Fibroblast of lung (primary cell): ENCODE data around the gene ANKRD62. TPM values are rescaled to one million over a fixed set of nuclear protein-coding genes. Genes with fewer than 3 reads are reported as not detected.
"Not testable (repeated sequence)": the region's sequence is repeated elsewhere in the genome, so short reads cannot be mapped to it uniquely, and the experiment has no call there.

Experiments
- DNase-seq, 2 donors: peaks; one replicate each; pipeline versions ENCODE4 v3.0.0 to v3.0.0-alpha.2; 2010; ENCODE audit warnings: low read depth in 2 of 2
- H2AFZ ChIP-seq: 2 replicates; pipeline ENCODE4 v1.5.1; 2012; ENCODE audit warnings: low read length, control low read depth, inconsistent platforms
- H3K27ac ChIP-seq: 2 replicates; pipeline ENCODE4 v1.5.1; 2011; ENCODE audit warnings: low read length, control low read depth; ENCODE audit not compliant: insufficient read depth
- H3K27me3 ChIP-seq: 2 replicates; pipeline ENCODE4 v1.5.1; 2011; ENCODE audit warnings: mild to moderate bottlenecking, low read length; ENCODE audit not compliant: control insufficient read depth, insufficient read depth
- H3K36me3 ChIP-seq: 2 replicates; pipeline ENCODE4 v1.5.1; 2011; ENCODE audit warnings: low read length; ENCODE audit not compliant: control insufficient read depth, insufficient read depth
- H3K4me1 ChIP-seq: 2 replicates; pipeline ENCODE4 v1.5.1; 2011; ENCODE audit warnings: low read length; ENCODE audit not compliant: control insufficient read depth, insufficient read depth; ENCODE audit errors: extremely low read depth
- H3K4me2 ChIP-seq: 2 replicates; pipeline ENCODE4 v1.5.1; 2011; ENCODE audit warnings: low read length, control low read depth; ENCODE audit not compliant: insufficient read depth; ENCODE audit errors: extremely low read depth
- H3K4me3 ChIP-seq, 4 experiments: fragments of 200-600 bp in 1 of 4; sonication (generic) in 1 of 4; replicated peaks in 1 of 4; 2 replicates each; pipeline ENCODE4 v1.5.1; 2011 to 2016; ENCODE audit warnings: low read length in 4 of 4, low read depth in 3 of 4, mild to moderate bottlenecking in 3 of 4, control low read depth in 2 of 4, inconsistent platforms in 1 of 4, mixed read lengths in 1 of 4; ENCODE audit not compliant: insufficient read depth in 1 of 4; ENCODE audit errors: control extremely low read depth in 1 of 4
- H3K79me2 ChIP-seq: 2 replicates; pipeline ENCODE4 v1.5.1; 2012; ENCODE audit warnings: mild to moderate bottlenecking, low read length, inconsistent platforms; ENCODE audit not compliant: control insufficient read depth, insufficient read depth
- H3K9ac ChIP-seq: 2 replicates; pipeline ENCODE4 v1.5.1; 2011; ENCODE audit warnings: mild to moderate bottlenecking, low read length, control low read depth; ENCODE audit not compliant: insufficient read depth
- H3K9me3 ChIP-seq: 2 replicates; pipeline ENCODE4 v1.5.1; 2012; ENCODE audit warnings: low read depth, low read length; ENCODE audit not compliant: control insufficient read depth, insufficient read depth
- H4K20me1 ChIP-seq: 2 replicates; pipeline ENCODE4 v1.5.1; 2011; ENCODE audit warnings: low read length; ENCODE audit not compliant: control insufficient read depth, insufficient read depth; ENCODE audit errors: extremely low read depth
- CTCF ChIP-seq, 2 donors: IDR thresholded peaks in 1 of 2; conservative IDR thresholded peaks in 1 of 2; 1 replicate in 1 of 2; 2 replicates in 1 of 2; pipeline ENCODE4 v1.5.1; 2011 to 2012; ENCODE audit warnings: low read length in 2 of 2, control low read depth in 1 of 2, inconsistent platforms in 1 of 2, low read depth in 1 of 2, mild to moderate bottlenecking in 1 of 2
- EZH2 ChIP-seq: IDR thresholded peaks from 2 replicates; pipeline ENCODE4 v1.5.1; 2012; ENCODE audit warnings: low read length, control low read depth, mild to moderate bottlenecking; ENCODE audit errors: missing control alignments
- polyA plus RNA-seq, 2 donors: library from polyadenylated mRNA; depleted of rRNA in 1 of 2; stranded (reverse) in 1 of 2; unstranded in 1 of 2; fragments of >200 nt; gene quantifications; 2 replicates each; pipeline ENCODE4 v1.2.1, GENCODE V29; 2011 to 2012; ENCODE audit warnings: missing spikeins in 1 of 2
- total RNA-seq: library from RNA; depleted of rRNA; stranded (reverse); fragments of >200 nt; gene quantifications from 2 replicates; pipeline ENCODE4 v1.2.1, GENCODE V29; 2014

Gene ANKRD62
- total and polyA plus RNA-seq, 2 donors (not counting 1 experiment from before 2014, with no cell fraction given), result not detected

- Histone ChIP-seq H3K27me3 (no peaks in the 10 kb centered on the region), H3K27ac (no peak overlapping the region), H3K36me3 (no peaks in the 10 kb centered on the region), H3K4me1 (no peaks in the 10 kb centered on the region), H4K20me1 (no peaks in the 10 kb centered on the region), H3K4me2 (peak overlapping the region; percentile 37), H3K9ac (no peak overlapping the region), H2AFZ (peak overlapping the region; percentile 43), H3K4me3 (peak overlapping the region in 2 of 4 experiments; percentile 17 to 28), H3K79me2 (no peaks in the 10 kb centered on the region), H3K9me3 (no peaks in the 10 kb centered on the region)
- no peak for TF ChIP-seq EZH2
- TF ChIP-seq CTCF (conservative IDR thresholded peaks at IDR 0.05 in 1 of 2, IDR thresholded peaks at IDR 0.05 in 1 of 2; ENCODE audit: low read depth in 1 of 2, low read length in 2 of 2), result no peak
- DNase-seq, result peak in 1 of 2 donors; percentile 34
These were observed 24.7 kb upstream of the ANKRD62 start for GRCh38 chr18:12068950-12069320.

GRCh38 chr18:12071066-12071465 is 22.6 kb upstream of the ANKRD62 start:
- not testable (repeated sequence) for H3K27me3 ChIP-seq, H3K4me2 ChIP-seq, H3K9ac ChIP-seq, H3K27ac ChIP-seq, H3K36me3 ChIP-seq, H3K4me3 ChIP-seq, H3K79me2 ChIP-seq, DNase-seq, H3K4me1 ChIP-seq, H4K20me1 ChIP-seq, H3K9me3 ChIP-seq, H2AFZ ChIP-seq

GRCh38 chr18:12072996-12073395 is 20.6 kb upstream of the ANKRD62 start:
- no peak overlapping the region for H3K4me3 ChIP-seq
- no peak overlapping the region for H3K27ac ChIP-seq
- H4K20me1 ChIP-seq, result no peaks in the 10 kb centered on the region
- H3K9me3 ChIP-seq, result no peaks in the 10 kb centered on the region
- H3K27me3 ChIP-seq, result no peaks in the 10 kb centered on the region
- H2AFZ ChIP-seq, result no peak overlapping the region
- TF ChIP-seq EZH2 (no peak), CTCF (conservative IDR thresholded peaks at IDR 0.05 in 1 of 2, IDR thresholded peaks at IDR 0.05 in 1 of 2; ENCODE audit: low read depth in 1 of 2, low read length in 2 of 2) (no peak)
- no peaks in the 10 kb centered on the region for H3K4me1 ChIP-seq
- no peak overlapping the region for H3K9ac ChIP-seq
- H3K79me2 ChIP-seq, result no peaks in the 10 kb centered on the region
- no peak for DNase-seq
- H3K36me3 ChIP-seq, result no peaks in the 10 kb centered on the region
- no peak overlapping the region for H3K4me2 ChIP-seq

- TF ChIP-seq EZH2 (no peak), CTCF (conservative IDR thresholded peaks at IDR 0.05 in 1 of 2, IDR thresholded peaks at IDR 0.05 in 1 of 2; ENCODE audit: low read depth in 1 of 2, low read length in 2 of 2) (peak in 1 of 2 donors; percentile 6)
- Histone ChIP-seq H3K79me2 (no peaks in the 10 kb centered on the region), H3K4me1 (no peaks in the 10 kb centered on the region), H3K9ac (no peak overlapping the region), H3K9me3 (no peaks in the 10 kb centered on the region), H3K36me3 (no peaks in the 10 kb centered on the region), H2AFZ (no peak overlapping the region), H3K27ac (no peak overlapping the region), H3K4me3 (no peak overlapping the region), H3K27me3 (no peaks in the 10 kb centered on the region), H3K4me2 (no peak overlapping the region), H4K20me1 (no peaks in the 10 kb centered on the region)
- DNase-seq, result no peak
These were observed 18.9 kb upstream of the ANKRD62 start for GRCh38 chr18:12074736-12075135.
